HG02884 (cell line): ENCODE results near the gene MBP.
A peak's percentile ranks its signal among the peaks of the same experiment; 100 is the strongest.

Experiments used
- ATAC-seq: cut with Tn5 transposase; IDR thresholded peaks from one replicate; pipeline ENCODE4 v1.9.1; 2021; ENCODE audit warnings: mild to moderate bottlenecking, moderate library complexity; ENCODE audit not compliant: unreplicated experiment

Gene MBP

DNA sequence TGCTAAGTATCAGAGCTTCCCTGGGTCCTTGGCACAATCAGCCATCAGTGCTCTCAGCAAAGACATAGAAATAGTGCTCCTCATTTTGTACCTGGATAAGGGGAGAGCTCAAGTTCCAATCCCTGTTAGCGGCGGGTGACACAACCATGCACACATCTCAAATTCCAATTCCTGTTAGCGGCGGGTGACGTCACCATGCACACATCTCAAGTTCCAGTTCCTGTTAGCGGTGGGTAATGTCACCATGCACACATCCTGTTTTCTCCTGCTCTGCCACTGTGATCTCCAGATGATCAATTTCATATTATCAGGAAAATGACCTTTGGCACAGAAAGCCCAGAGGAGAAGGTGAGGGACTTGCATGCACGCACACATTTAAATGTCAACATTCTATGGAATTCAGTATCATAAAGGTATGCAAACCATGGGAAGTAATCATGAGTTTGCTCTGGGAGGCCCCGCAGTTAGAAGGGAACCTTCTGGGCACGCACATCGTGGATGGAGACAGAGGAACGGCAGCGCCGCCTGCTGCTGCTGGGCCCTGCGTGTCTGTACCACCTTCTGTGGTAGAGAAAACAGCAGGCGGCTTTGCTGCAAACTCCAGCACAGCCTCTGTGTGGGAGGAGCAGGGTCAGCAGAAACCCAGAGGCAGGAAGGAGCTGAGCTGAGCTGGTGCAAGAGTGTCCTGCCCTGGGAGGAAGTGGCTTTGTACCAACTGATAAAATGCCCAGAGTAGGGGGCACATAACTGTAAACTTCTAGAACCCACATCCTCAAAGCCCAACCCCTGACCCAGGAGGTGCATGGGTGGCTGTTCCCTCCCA, 77.8 kb downstream of the MBP start:
- peak; percentile 81 for ATAC-seq

DNA sequence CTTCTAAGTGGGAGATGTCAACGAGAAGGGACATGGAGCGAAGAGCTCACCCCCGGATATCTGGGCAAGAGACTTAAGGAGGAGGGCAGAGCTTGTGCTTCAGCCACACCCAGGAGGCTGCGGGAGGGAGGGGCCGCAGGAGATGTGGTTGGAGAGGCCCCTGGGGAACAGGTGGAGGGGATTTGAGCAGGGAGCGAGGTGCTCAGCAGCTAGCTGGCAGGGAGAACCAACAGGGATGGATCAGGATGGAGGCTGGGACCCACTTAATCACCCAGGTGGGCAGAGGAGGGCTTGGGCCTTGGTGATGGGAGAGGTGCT, 78.3 kb downstream of the MBP start:
- no peak for ATAC-seq

DNA sequence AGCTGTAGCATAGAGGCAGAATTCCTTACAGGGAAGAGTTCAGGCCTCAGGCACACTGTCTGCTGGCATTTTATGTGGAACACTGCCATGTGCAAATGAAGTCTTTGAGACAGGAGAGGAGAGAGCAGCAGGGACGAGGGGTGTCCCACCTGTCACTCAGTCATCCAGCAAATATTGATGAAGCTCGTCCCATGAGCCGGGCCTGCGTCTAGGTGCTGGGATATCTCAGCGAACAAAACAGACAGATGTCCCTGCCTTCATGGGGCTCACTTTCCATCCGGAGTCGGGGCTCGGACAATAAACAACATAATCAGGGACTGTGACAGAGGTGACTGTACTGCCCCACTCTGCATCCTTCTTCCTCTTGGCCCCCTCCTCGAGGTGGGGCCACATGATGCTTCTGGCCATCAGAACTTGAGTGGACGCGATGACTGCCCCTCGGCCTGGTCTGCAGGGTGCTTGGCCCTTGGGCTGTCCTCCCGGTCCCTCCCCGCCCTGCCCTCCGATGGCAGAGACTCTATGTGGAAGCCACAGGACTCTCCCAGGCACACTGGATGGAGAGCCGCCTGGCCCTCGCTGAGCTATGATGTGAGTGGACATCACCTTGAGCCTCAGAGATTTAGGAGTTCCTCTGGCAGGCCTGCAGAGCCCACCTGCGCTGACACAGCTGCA, 78.8 kb downstream of the MBP start:
- no peak for ATAC-seq

DNA sequence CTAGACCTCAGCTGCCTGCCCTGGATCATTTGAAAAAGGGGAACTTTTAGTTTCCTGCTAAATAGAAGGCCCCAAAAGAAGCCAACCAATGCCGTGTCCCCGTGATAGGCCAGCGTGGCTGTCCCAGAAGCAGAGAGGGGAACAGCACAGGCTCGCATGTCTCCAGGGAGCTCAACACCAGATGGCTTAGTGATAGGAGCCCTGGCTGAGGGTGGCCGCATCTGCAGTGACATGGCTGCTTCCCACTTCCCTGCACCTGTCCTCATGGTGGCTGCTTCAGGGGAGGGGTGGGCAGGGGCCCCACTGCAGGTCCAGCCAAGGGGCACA, 79.6 kb downstream of the MBP start:
- ATAC-seq: no peak

DNA sequence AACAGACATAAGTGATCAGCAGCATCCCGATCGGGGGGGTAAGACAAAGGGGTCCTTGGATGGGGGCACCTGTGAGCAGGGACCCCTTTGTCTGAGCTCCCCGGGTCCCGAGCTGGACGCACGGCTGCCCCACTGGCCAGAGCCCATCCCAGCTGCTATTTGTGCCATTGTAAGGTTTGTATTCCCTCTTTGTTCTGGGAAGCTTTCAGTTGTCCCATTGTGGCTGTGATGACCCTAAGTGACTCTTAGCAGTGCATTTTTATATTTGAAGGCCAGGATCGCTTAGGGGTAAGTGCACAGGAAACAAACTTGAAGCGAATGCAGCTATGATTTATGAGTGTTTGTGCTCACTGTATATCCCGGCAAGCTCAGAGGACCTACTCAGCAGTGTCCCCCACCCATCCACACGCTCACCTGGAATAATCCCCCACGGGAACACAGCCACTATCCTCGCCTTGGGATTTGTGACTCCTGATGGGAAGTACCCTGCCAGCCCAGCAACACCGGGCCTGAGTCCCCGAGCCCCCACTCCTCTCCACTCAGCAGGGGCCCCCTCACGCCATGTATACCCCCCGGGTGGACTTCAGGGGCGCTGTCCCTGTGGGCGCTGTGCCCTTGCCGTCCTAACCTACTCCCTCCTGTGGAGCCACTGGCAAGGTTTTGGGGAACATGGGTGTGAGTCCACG, 80.1 kb downstream of the MBP start:
- ATAC-seq: no peak

DNA sequence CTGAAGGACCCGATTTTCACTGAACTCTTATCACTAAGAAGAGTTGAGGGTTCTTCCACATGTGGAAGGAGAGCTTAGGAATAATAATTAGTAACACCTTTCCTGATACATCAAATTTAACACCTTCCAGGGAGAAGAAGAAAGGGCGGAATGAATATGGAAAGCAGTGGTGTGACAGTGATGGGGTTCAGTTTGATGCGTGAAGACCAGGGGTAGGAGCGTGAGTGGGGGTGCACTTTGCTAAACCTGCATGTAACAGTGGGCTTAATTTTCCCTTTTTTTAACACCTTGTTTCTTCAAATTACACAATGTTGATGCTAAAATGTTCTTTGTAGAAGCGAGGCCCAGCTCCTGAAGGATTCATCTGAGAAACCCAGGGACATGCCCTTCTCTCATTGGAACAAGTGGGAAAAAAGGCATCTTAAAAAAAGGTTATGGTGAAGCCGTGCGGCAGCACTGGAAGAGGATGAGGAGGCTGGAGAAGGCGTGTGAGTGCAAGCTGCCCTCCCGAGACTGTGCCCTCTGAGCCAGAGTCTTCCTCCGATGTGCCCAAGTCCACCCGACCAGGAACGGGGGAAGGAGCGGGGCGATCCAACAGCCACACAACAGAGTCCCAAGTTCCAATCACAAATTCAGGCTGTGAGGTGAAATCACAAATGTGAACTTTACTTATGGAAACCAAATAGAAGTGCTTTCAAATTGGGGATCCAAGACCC, 80.8 kb downstream of the MBP start:
- no peak for ATAC-seq

DNA sequence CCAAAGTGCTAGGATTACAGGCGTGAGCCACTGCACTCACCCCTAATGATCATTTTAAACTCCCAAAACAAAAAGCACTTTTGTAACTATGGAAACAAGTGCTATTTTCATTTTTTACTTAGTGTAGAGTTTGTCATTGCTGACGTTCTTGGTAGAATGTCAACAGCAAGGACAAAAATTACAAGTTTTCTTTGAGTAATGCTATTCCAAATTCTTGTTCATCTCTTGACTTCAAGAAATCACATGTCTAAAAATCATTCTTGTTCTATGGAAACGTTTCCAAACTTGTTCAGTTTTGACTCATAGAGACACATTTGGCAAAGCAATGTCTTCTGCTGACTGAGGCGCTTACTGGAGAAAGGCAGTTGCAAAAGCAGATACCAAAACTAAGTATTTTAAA, 82.6 kb downstream of the MBP start:
- ATAC-seq: no peak

DNA sequence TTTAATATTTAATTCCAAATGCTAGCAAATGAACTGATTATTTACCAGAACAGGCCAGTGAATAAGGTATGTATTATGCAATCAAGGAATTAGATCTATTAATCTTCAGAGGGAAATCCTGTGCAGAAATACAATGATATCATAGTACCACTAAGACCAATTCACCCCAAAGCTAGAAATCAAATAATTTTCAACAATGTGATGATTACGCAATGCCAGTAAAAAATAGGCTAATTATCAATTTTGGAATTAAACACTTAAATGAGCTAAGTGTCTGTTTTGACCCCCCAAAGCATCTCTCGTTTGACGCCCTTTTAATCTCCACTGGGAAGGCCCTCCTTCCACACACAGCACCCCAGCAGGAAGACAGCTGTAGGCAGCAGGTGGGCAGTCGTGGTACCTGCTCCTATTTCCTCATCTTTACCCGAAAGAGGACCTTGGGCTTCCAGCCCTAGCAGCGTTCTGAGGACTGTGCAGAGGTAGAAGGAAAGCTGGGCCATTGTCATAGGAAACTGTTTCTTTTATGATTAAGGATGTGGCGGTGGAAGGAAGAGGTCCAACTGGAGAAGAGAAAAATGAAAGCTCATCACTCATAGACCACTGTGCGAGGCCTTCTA, 84.7 kb downstream of the MBP start:
- ATAC-seq: no peak

DNA sequence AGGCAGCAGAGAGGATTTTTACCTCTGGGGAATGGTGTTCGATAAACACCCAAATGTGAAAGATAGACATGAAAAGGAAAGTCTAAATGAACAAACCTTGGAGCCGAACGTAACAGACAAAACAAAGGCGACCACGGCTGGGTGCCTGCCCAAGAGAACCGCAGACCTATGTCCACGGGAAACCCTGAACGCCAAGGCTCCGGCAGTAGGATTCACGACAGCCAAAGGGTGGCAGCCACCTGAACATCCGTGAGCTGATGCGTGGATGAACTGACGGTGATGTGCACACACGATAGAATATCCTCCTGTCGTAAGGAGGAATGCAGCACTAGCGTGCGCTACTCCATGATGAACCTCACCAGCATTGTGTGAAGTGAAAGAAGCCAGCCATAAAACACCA, 85.6 kb downstream of the MBP start:
- no peak for ATAC-seq

DNA sequence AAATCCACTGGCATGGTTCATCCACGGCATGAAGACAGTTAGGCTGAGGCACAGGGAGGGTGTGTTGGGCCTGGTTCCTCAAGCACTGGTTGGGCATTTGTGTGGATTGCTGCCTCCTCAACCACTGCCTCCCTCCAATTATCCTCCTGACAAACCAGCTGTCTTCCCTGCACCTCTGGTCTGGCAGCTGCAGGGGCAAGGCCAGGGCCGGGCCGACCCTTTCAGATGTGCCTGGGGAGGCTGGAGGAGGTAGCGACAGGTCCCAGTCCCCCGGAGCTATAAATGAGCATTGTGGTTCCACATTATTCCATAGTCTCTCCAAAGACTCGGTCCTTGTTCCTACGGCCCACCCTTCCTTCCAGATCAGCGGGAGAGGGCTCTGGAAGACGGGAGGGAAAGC, 86.2 kb downstream of the MBP start:
- no peak for ATAC-seq

DNA sequence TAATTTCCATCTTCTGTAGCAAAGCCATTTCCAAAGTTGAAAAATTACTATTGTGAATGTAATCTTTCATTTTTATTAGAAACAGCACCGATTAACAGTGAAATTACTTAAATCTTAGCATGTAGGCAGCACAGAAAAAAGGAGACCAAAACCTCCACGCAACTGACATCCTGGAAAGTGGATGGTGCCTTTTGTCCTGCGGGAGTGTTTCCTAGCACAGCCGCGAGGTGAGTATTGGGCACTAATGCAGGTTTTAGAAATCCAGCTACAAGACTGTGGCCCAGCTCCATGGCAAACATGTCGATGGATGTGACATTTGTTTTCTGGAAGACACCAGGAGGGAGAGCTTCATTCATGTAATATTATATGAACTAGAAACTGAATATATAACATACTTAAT, 86.9 kb downstream of the MBP start:
- ATAC-seq: no peak

DNA sequence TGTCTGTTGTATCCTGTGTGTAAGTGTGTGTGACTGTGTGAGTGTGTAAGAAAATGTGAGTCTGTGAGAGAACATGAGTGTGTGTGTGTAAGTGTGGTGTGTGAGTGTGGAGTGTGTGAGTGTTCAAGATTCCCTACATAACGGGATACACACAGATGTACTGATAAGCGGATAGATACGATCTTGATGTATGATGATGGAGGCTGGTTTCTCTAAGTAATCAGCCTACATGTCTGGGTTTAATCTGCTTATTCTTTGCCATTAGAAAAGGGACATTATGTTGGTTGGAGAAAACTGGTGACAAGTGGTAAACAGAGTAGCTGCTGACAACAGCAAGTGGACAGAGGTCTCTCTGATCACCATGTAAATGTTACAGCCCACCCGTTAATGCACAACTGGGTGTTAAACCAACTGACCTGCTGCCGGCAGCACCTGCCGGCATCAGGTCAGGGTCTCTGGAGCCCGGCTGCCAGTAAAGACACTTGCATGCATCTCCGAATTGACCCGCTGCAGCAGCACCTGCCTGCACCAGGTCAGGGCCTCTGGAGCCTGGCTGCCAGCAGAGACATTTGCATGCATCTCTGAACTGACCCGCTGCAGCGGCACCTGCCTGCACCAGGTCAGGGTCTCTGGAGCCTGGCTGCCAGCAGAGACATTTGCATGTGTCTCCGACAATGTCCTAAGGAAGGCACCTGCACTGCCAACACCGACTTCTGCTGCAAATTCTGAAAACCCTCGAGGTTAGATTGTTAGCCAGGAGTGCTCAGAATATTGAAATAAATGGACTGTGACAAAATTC, 87.5 kb downstream of the MBP start:
- no peak for ATAC-seq

DNA sequence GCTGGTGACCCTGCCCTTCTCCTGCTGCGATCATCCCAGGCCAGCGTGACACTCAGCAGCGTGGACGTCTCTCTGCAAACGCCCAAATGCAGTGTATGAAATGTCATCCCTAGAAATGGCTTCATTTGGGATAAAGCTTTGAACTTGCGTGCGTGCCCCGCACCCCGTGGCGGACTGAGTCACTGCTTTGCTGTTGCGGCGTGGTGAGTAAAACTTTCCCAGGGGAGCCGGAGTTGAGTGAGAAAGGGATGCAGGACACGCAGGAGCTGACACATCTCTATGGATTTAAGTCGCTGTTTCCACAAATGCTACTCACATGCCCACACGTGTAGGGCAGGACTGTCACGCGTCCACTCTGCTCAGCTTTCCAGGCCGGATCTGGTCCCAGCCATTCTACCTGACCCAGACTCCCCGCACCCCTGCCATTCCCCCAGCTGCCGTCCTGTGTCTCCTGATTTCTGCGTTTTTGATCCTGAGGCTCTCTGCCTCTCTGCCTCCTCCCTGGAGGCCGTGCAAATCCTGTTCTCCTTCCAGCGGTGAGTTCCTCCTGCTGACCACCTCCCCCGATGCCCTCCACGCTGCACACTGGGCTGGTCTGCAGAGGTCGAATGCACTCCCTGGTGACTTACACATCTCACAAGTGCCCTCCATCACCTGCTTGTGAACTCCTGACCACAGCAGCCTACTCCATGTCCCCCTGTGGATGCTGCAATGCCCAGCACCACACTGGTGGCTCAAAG, 88.9 kb downstream of the MBP start:
- no peak for ATAC-seq

DNA sequence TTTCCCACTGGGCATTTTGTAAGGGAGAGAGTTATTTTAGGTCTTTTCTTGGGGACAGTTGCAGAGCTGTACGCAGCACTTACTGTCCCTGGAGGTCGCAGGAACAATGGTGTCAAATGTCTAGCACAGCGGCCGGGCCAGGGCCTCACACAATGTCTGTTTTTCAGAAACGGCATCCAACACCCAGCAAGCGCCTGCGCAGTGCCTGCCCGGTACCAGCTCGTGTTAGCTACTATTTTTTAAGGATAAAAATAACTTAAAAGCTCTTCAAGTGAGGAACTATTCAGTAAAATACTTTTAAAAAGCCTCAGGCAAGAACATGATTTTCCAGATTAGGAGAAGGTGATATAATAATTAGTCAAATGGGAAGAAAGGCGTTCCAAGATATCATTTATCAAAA, 90.0 kb downstream of the MBP start:
- no peak for ATAC-seq

DNA sequence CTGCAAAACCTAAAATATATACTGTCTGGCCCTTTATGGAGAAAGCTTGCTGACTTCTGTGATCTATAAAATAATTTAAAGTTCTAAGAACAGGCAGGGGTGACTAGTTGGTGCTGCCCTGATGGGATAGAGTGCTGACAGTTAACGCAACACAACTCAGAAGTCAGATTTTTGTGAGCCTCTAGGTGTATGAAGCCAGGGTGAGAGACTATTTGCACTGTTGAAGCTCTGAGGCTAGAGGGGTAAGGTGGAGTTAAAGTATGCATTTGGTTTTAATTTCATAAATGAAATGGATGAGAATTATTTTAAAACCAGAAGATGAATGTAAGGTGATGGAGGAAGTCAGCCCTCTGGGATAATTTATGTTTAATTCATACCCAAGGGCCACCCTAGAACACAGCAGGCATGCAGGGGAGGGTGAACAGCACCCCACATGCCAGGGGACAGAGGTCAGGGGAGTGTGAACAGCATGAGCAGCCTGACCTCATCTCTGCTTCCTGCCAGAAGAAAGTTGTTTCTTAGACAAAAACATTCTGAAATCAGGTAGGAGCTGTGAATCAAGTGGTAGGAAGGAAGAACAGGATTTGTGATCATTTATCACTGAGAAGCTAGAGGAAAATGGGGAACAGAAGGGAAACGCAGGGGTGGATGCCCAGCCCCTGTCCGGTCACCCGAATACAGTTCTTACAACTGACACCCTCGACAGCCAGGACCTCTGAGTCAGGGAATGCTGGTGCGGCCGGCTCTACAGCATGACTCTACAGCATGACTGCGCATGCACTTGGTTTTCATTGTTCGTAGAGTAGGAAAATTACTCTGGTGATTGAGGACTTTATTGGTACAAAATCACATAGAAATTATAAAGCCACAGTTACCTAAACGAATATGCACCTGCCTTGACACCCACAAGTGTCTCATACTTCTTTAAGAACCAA, 93.1 kb downstream of the MBP start:
- ATAC-seq: no peak

DNA sequence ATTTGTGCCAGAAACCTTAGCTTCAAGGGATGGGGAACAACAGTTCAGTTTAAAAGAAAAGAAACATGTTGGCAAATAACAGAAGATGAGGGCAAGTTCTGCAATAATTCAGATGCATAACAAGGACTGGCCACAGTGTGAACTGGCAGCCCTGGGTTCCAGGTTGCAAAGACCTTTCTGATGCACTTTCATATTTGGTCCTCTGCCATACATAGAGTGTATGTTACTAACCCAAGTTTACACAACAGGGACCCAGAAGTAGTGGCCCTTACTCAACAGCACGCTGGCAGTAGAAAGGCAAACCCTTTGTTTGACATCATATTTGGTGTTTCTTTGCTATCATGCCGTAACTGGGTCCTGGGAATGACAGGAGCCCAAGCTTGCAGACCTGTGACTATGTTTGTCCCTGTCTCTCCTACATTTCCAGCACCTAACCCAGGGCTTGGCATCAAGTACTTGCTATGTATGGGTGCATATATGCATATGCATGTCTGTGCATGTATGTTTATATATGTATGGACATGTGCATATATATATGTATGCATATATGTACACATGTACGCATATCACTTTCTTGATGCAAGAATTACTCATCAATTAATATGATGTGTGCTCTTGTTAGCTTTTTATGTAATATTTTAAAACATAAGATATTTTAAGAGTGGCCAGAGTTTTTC, 94.3 kb downstream of the MBP start:
- ATAC-seq: no peak

DNA sequence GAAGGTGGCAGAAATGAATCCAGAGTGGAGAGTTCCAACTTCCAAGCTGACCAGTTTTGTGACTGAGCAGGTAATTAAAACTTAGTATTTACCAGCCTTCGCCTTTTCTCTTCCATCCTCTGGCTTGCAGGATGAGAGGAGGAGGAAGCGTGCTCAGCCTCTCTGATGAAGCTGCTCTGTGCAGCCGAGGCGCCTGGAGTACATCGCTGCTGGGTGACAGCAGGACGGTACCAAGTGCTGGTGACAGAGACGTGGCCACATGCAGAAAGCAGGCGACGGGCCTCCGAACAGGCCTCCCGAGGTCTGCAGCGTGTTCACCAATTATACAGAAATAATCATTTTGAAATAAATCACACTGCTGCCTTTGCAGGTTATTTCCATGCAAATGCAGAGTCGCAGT, 95.0 kb downstream of the MBP start:
- ATAC-seq: no peak
